ENCODE measurements around the gene DGKG. TPM values are rescaled to one million over a fixed set of nuclear protein-coding genes. Genes with fewer than 3 reads are reported as not detected.

Gene DGKG
- total RNA-seq, 1 donor from 2014 or later: 0.22 TPM

- Mint-ChIP-seq H3K4me3 (no peak overlapping the region), H3K27ac (no peak overlapping the region), H3K36me3 (no peaks in the 10 kb centered on the region), H3K4me1 (peaks cover 13% of the 10 kb centered on the region), H3K27me3 (ENCODE audit: insufficient read depth, low read depth) (no peaks in the 10 kb centered on the region), H3K9me3 (no peaks in the 10 kb centered on the region)
- Histone ChIP-seq H3K4me1 (no peaks in the 10 kb centered on the region), H3K27me3 (peaks cover 38% of the 10 kb centered on the region), H3K9ac (no peak overlapping the region), H2AFZ (replicated peaks) (no peak overlapping the region), H3K36me3 (no peaks in the 10 kb centered on the region), H3K4me2 (no peak overlapping the region), H3K27ac (no peak overlapping the region), H4K20me1 (ENCODE audit: low read depth) (no peaks in the 10 kb centered on the region), H3K79me2 (ENCODE audit: low read depth) (no peaks in the 10 kb centered on the region), H3K4me3 (no peak overlapping the region), H3K9me3 (ENCODE audit: low read depth) (no peaks in the 10 kb centered on the region), H3F3A (ENCODE audit: low read depth) (no peaks in the 10 kb centered on the region)
- DNase-seq (ENCODE audit: low spot score): no peak
- no peak for TF ChIP-seq EZH2phosphoT487 (IDR thresholded peaks at IDR 0.05)
- no peak for TF ChIP-seq EZH2 (IDR thresholded peaks at IDR 0.05)
- TF ChIP-seq, protein P1, sequence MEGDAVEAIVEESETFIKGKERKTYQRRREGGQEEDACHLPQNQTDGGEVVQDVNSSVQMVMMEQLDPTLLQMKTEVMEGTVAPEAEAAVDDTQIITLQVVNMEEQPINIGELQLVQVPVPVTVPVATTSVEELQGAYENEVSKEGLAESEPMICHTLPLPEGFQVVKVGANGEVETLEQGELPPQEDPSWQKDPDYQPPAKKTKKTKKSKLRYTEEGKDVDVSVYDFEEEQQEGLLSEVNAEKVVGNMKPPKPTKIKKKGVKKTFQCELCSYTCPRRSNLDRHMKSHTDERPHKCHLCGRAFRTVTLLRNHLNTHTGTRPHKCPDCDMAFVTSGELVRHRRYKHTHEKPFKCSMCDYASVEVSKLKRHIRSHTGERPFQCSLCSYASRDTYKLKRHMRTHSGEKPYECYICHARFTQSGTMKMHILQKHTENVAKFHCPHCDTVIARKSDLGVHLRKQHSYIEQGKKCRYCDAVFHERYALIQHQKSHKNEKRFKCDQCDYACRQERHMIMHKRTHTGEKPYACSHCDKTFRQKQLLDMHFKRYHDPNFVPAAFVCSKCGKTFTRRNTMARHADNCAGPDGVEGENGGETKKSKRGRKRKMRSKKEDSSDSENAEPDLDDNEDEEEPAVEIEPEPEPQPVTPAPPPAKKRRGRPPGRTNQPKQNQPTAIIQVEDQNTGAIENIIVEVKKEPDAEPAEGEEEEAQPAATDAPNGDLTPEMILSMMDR (IDR thresholded peaks at IDR 0.05): no peak
Measured at GRCh38 chr3:186369217-186369616, 7.2 kb upstream of the DGKG start.

GRCh38 chr3:186368717-186369116 lies 6.7 kb upstream of the DGKG start:
- Histone ChIP-seq H3K4me3 (no peak overlapping the region), H3K9ac (no peak overlapping the region), H3K27me3 (peaks cover 43% of the 10 kb centered on the region), H3K79me2 (ENCODE audit: low read depth) (no peaks in the 10 kb centered on the region), H3K4me2 (no peak overlapping the region), H3K4me1 (no peaks in the 10 kb centered on the region), H3K27ac (no peak overlapping the region), H3K36me3 (no peaks in the 10 kb centered on the region), H4K20me1 (ENCODE audit: low read depth) (no peaks in the 10 kb centered on the region), H2AFZ (replicated peaks) (no peak overlapping the region), H3K9me3 (ENCODE audit: low read depth) (no peaks in the 10 kb centered on the region), H3F3A (ENCODE audit: low read depth) (no peaks in the 10 kb centered on the region)
- no peak for TF ChIP-seq EZH2 (IDR thresholded peaks at IDR 0.05)
- no peak for TF ChIP-seq EZH2phosphoT487 (IDR thresholded peaks at IDR 0.05)
- TF ChIP-seq, protein P1 (IDR thresholded peaks at IDR 0.05): no peak
- Mint-ChIP-seq H3K4me3 (no peak overlapping the region), H3K27ac (no peak overlapping the region), H3K36me3 (no peaks in the 10 kb centered on the region), H3K27me3 (ENCODE audit: insufficient read depth, low read depth) (peaks cover 3% of the 10 kb centered on the region), H3K9me3 (no peaks in the 10 kb centered on the region), H3K4me1 (peaks cover 13% of the 10 kb centered on the region)
- DNase-seq (ENCODE audit: low spot score): no peak

DNA sequence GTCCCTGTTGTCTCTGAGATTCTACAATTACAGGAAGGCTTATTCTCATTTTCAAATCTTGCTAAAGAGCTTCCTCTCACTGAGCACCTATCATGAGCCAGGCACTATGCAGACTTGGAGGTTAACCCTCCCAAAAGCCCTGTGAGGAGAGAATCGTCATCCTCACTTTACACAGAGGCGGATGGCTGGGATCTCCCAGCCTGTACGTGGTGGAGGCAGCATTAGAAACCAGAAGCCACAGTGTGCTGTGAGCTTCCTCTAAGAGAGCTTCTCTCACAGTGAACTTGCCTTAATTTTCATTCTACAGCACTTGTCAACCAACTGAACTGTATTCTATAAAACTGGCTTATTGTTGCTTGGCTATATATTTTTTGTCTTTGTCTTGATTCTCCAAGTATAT lies 6.1 kb upstream of the DGKG start:
- no peak for DNase-seq (ENCODE audit: low spot score)
- H3F3A ChIP-seq (ENCODE audit: low read depth): no peaks in the 10 kb centered on the region
- Mint-ChIP-seq H3K27ac (no peak overlapping the region), H3K9me3 (no peaks in the 10 kb centered on the region), H3K36me3 (no peaks in the 10 kb centered on the region), H3K4me1 (peaks cover 13% of the 10 kb centered on the region), H3K27me3 (ENCODE audit: insufficient read depth, low read depth) (peaks cover 9% of the 10 kb centered on the region), H3K4me3 (no peak overlapping the region)
- no peak overlapping the region for H3K9ac ChIP-seq
- H3K4me2 ChIP-seq: no peak overlapping the region
- no peak overlapping the region for H3K27ac ChIP-seq
- no peaks in the 10 kb centered on the region for H3K9me3 ChIP-seq (ENCODE audit: low read depth)
- H2AFZ ChIP-seq (replicated peaks): no peak overlapping the region
- H3K4me1 ChIP-seq: no peaks in the 10 kb centered on the region
- no peaks in the 10 kb centered on the region for H3K79me2 ChIP-seq (ENCODE audit: low read depth)
- no peaks in the 10 kb centered on the region for H4K20me1 ChIP-seq (ENCODE audit: low read depth)
- no peaks in the 10 kb centered on the region for H3K36me3 ChIP-seq
- H3K4me3 ChIP-seq: no peak overlapping the region
- peaks cover 49% of the 10 kb centered on the region for H3K27me3 ChIP-seq
- TF ChIP-seq, protein P1 (IDR thresholded peaks at IDR 0.05): no peak
- TF ChIP-seq EZH2 (IDR thresholded peaks at IDR 0.05) (no peak), EZH2phosphoT487 (IDR thresholded peaks at IDR 0.05) (no peak)
